IMR-90 (cell line): ENCODE results near the gene HEATR9. TPM values are rescaled to one million over a fixed set of nuclear protein-coding genes. Genes with fewer than 3 reads are reported as not detected.

ENCODE experiments used
- ATAC-seq: fragments of 200-7000 bp; cut with Tn5 transposase; 2 replicates; pipeline ENCODE4 v1.9.1; 2020; ENCODE audit warnings: low read depth, mild to moderate bottlenecking, moderate library complexity
- BruUV-seq: library from RNA; stranded (reverse); fragments of 400-500 nt; replicated peaks from 2 replicates; lab custom pipeline; 2021; lab: Mats Ljungman, UMichigan
- CTCF ChIA-PET: fragments of 300-600 bp; formaldehyde crosslinking; extraction: SDS; loops from one replicate; lab custom pipeline; 2021; ENCODE audit warnings: antibody characterized with exemption; lab: Yijun Ruan, JAX
- POLR2A ChIA-PET: fragments of 300-600 bp; sonication (Branson Sonifier 250); formaldehyde crosslinking; loops from one replicate; lab custom pipeline; 2022; ENCODE audit warnings: antibody characterized with exemption; ENCODE audit not compliant: unreplicated experiment; lab: Charles Lee
- DNase-seq: peaks from one replicate; pipeline ENCODE4 v3.0.0; 2013
- H2AFZ ChIP-seq: replicated peaks from 2 replicates; pipeline ENCODE3; 2013; ENCODE audit warnings: low read length, mild to moderate bottlenecking; ENCODE audit not compliant: poor library complexity
- H2AK5ac ChIP-seq: 2 replicates; pipeline ENCODE4 v1.6.1; 2013; ENCODE audit warnings: low read depth, low read length, inconsistent platforms
- H2AK9ac ChIP-seq: replicated peaks from 2 replicates; pipeline ENCODE3; 2013; ENCODE audit warnings: mild to moderate bottlenecking, low read depth, low read length, moderate library complexity; ENCODE audit not compliant: poor library complexity
- H2BK120ac ChIP-seq: 2 replicates; pipeline ENCODE4 v1.6.1; 2013; ENCODE audit warnings: low read depth, low read length, inconsistent platforms
- H2BK15ac ChIP-seq: 3 replicates; pipeline ENCODE4 v1.6.1; 2013; ENCODE audit warnings: low read depth, low read length, inconsistent platforms
- H2BK20ac ChIP-seq: 2 replicates; pipeline ENCODE4 v1.6.1; 2013; ENCODE audit warnings: low read depth, mild to moderate bottlenecking, inconsistent platforms, low read length, moderate library complexity
- H2BK5ac ChIP-seq: 2 replicates; pipeline ENCODE4 v1.6.1; 2013; ENCODE audit warnings: mild to moderate bottlenecking, low read depth, low read length, inconsistent platforms; ENCODE audit not compliant: poor library complexity, severe bottlenecking
- H3K14ac ChIP-seq: replicated peaks from 2 replicates; pipeline ENCODE4 v1.6.1; 2013; ENCODE audit warnings: low read depth, low read length, inconsistent platforms
- H3K18ac ChIP-seq: 2 replicates; pipeline ENCODE4 v1.6.1; 2013; ENCODE audit warnings: low read depth, low read length, control low read depth
- H3K23ac ChIP-seq: 2 replicates; pipeline ENCODE4 v1.6.1; 2013; ENCODE audit warnings: low read depth, low read length, inconsistent platforms
- H3K27ac ChIP-seq: 2 replicates; pipeline ENCODE4 v1.5.1; 2013; ENCODE audit warnings: mild to moderate bottlenecking, control low read depth, low read length; ENCODE audit not compliant: insufficient read depth
- H3K27me3 ChIP-seq: 2 replicates; pipeline ENCODE4 v1.6.1; 2013; ENCODE audit warnings: low read length; ENCODE audit not compliant: control insufficient read depth, insufficient read depth
- H3K36me3 ChIP-seq: 2 replicates; pipeline ENCODE4 v1.6.1; 2013; ENCODE audit warnings: low read length, mixed read lengths; ENCODE audit not compliant: control insufficient read depth, insufficient read depth
- H3K4ac ChIP-seq: 2 replicates; pipeline ENCODE4 v1.6.1; 2013; ENCODE audit warnings: low read depth, low read length, inconsistent platforms
- H3K4me1 ChIP-seq: 2 replicates; pipeline ENCODE4 v1.6.1; 2013; ENCODE audit warnings: low read length, mixed read lengths; ENCODE audit not compliant: control insufficient read depth, insufficient read depth
- H3K4me2 ChIP-seq: 2 replicates; pipeline ENCODE4 v1.6.1; 2013; ENCODE audit warnings: low read depth, mild to moderate bottlenecking, control low read depth, low read length, moderate library complexity
- H3K4me3 ChIP-seq: 2 replicates; pipeline ENCODE4 v1.5.1; 2013; ENCODE audit warnings: low read depth, mild to moderate bottlenecking, control low read depth, low read length, moderate library complexity; ENCODE audit not compliant: insufficient read depth
- H3K56ac ChIP-seq: 2 replicates; pipeline ENCODE4 v1.6.1; 2013; ENCODE audit warnings: low read length, inconsistent platforms; ENCODE audit not compliant: insufficient read depth; ENCODE audit errors: extremely low read depth
- H3K79me1 ChIP-seq, 2 experiments: 2 replicates each; pipeline ENCODE4 v1.6.1; 2013; ENCODE audit warnings: low read length in 2 of 2, inconsistent platforms in 1 of 2, low read depth in 1 of 2
- H3K9ac ChIP-seq: 2 replicates; pipeline ENCODE4 v1.6.1; 2013; ENCODE audit warnings: low read depth, low read length, control low read depth
- H3K9me1 ChIP-seq: 2 replicates; pipeline ENCODE4 v1.6.1; 2013; ENCODE audit warnings: low read length, inconsistent platforms; ENCODE audit not compliant: insufficient read depth
- H3K9me3 ChIP-seq: 2 replicates; pipeline ENCODE4 v1.6.1; 2013; ENCODE audit warnings: low read length; ENCODE audit not compliant: control insufficient read depth, insufficient read depth
- H4K20me1 ChIP-seq: 2 replicates; pipeline ENCODE4 v1.6.1; 2013; ENCODE audit warnings: low read length, inconsistent platforms; ENCODE audit not compliant: insufficient read depth
- H4K5ac ChIP-seq: 2 replicates; pipeline ENCODE4 v1.6.1; 2013; ENCODE audit warnings: mild to moderate bottlenecking, low read depth, low read length, control low read depth
- H4K8ac ChIP-seq, 2 experiments: 2 replicates each; pipeline ENCODE4 v1.6.1; 2013; ENCODE audit warnings: low read depth in 2 of 2, low read length in 2 of 2, control low read depth in 1 of 2, inconsistent platforms in 1 of 2
- H4K91ac ChIP-seq: 2 replicates; pipeline ENCODE4 v1.6.1; 2013; ENCODE audit warnings: low read depth, low read length, inconsistent platforms; ENCODE audit not compliant: insufficient read depth
- BHLHE40 ChIP-seq: fragments of 150-350 bp; IDR thresholded peaks from 2 replicates; pipeline ENCODE4 v1.6.1; 2016; ENCODE audit warnings: mild to moderate bottlenecking, low read depth, low read length
- CEBPB ChIP-seq: IDR thresholded peaks from 2 replicates; pipeline ENCODE4 v1.6.1; 2012; ENCODE audit warnings: low read depth, low read length, improper control_type of control experiment
- MAFK ChIP-seq: IDR thresholded peaks from 2 replicates; pipeline ENCODE4 v1.6.1; 2012; ENCODE audit warnings: low read depth, low read length, improper control_type of control experiment
- POLR2A ChIP-seq: IDR thresholded peaks from 2 replicates; pipeline ENCODE4 v1.6.1; 2012; ENCODE audit warnings: mild to moderate bottlenecking, low read depth, low read length
- RCOR1 ChIP-seq: IDR thresholded peaks from 2 replicates; pipeline ENCODE4 v1.6.1; 2012; ENCODE audit warnings: mild to moderate bottlenecking, low read length, improper control_type of control experiment; ENCODE audit not compliant: insufficient replicate concordance
- SMC3 ChIP-seq: fragments of 150-350 bp; IDR thresholded peaks from 2 replicates; pipeline ENCODE4 v1.6.1; 2016; ENCODE audit warnings: low read depth, mild to moderate bottlenecking, antibody characterized with exemption, low read length, moderate library complexity
- USF2 ChIP-seq: fragments of 150-350 bp; IDR thresholded peaks from 2 replicates; pipeline ENCODE4 v1.6.1; 2017; ENCODE audit warnings: mild to moderate bottlenecking, antibody characterized with exemption, low read length, low read depth
- WGBS, 2 experiments: methylation state at CpG; one replicate each; pipeline versions ENCODE4 v1.1.5 to v1.1.7; 2013; ENCODE audit warnings: missing lambda C conversion rate in 2 of 2; ENCODE audit not compliant: insufficient read length in 1 of 2; ENCODE audit errors: extremely low coverage in 2 of 2; 5-methylcytosine and 5-hydroxymethylcytosine counted together
- dilution Hi-C: fragments of 300-500 bp; cut with HindIII; formaldehyde crosslinking; loops from one replicate; pipeline ENCODE4 v1.14.3; 2018; ENCODE audit warnings: low sequenced_read_pairs; ENCODE audit not compliant: unreplicated experiment
- in situ Hi-C: fragments of 300-500 bp; cut with MboI; formaldehyde crosslinking; loops from 3 replicates; pipeline ENCODE4 v1.14.3; 2019; ENCODE audit warnings: low sequenced_read_pairs, inconsistent platforms, mixed read lengths
- intact Hi-C: fragments of 100-400 bp; cut with micrococcal nuclease; formaldehyde crosslinking; loops from 2 replicates; pipeline ENCODE4 v1.10.0; 2022
- polyA plus RNA-seq, 3 experiments: library from polyadenylated mRNA; depleted of rRNA; stranded (reverse); fragments of >200 nt; gene quantifications; 2 replicates each; pipeline ENCODE4 v1.2.3, GENCODE V29; 2012; ENCODE audit warnings: low replicate concordance in 1 of 3
- total RNA-seq: library from RNA; depleted of rRNA; stranded (reverse); fragments of >200 nt; gene quantifications from 2 replicates; pipeline ENCODE4 v1.2.3, GENCODE V29; 2012

Gene HEATR9
- total and polyA plus RNA-seq, 2 of the 4 experiments (the other 2 are of a cell fraction), result not detected

DNA sequence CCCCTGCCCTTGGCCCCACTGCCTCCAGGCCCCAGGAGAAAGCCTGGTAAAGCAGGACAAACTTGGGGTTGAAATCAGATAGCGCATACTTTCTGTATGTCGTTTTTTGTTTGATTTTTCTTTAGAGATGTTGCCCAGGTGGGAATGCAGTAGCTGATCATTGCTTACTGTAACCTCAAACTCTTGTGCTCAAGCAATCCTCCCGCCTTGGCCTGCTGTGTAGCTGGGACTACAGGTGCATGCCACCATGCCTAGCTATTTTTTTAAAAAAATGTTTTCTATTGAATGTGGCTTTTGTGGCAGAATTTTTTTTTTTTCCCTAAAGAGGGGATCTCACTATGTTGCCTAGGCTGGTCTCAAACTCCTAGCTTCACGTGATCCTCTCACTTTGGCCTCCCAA lies 22.6 kb upstream of the HEATR9 start (continued):
- TF ChIP-seq RCOR1, result no peak
- TF ChIP-seq USF2, result no peak
- TF ChIP-seq MAFK, result no peak
- no peak for TF ChIP-seq POLR2A
- no peak for TF ChIP-seq SMC3

DNA sequence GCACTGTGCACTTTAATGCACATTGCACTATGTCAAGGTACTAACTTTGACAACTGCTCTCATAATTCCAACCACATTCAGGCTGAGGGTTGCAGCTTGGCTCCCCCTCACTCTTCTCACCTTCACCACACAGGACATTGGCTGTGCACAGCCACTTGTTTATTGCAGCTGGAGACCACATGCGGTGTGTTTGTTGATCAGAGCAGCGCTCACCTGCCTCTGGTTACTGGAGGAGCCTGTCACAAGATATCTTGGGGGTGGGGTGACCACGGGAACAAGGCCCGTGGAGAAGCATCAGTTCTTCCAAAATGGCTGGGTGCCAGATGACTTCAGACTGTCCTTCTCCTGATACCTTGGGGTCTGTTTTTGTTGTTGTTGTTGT lies 22.1 kb upstream of the HEATR9 start:
- CTCF ChIA-PET, result interaction anchor here (0.6 to 0.7 kb wide), 2 partner anchors 31 to 174 kb away, joined by 3 read pairs; no protein-coding TSS in a partner anchor
- POLR2A ChIA-PET, result no interaction called here
- no CpG with 5 or more reads among the region's 4 CpGs for WGBS, 2 experiments
- in situ Hi-C loops (no loop called here), intact Hi-C loops (no loop called here), dilution Hi-C loops (no loop called here)
- Histone ChIP-seq H2AK5ac (no peak overlapping the region), H3K23ac (no peak overlapping the region), H3K9me1 (no peaks in the 10 kb centered on the region; the same call in 1 of the 2 replicates), H3K56ac (no peak overlapping the region), H2BK20ac (no peak overlapping the region), H3K14ac (no peak overlapping the region), H3K4me1 (no peaks in the 10 kb centered on the region), H2BK5ac (no peak overlapping the region), H3K9ac (no peak overlapping the region), H3K36me3 (no peaks in the 10 kb centered on the region), H2AFZ (peak overlapping the region; percentile 34), H2AK9ac (no peak overlapping the region), H3K4me2 (no peak overlapping the region), H4K5ac (no peak overlapping the region), H3K9me3 (no peaks in the 10 kb centered on the region), H2BK15ac (no peak overlapping the region), H3K4me3 (no peak overlapping the region), H3K4ac (no peak overlapping the region), H3K79me1 (no peaks in the 10 kb centered on the region), H4K20me1 (no peaks in the 10 kb centered on the region), H4K8ac (no peak overlapping the region), H4K91ac (no peak overlapping the region), H2BK120ac (no peak overlapping the region), H3K27ac (no peak overlapping the region), H3K18ac (no peak overlapping the region), H3K27me3 (no peaks in the 10 kb centered on the region; the same call in 1 of the 2 replicates)
- BruUV-seq, result no TSS peak
- ATAC-seq (no peak), DNase-seq (no peak)
- TF ChIP-seq BHLHE40, result no peak
- no peak for TF ChIP-seq CEBPB
- TF ChIP-seq RCOR1, result no peak
